HG03097 (cell line): Measurements from ENCODE around the gene PKMYT1.

Experiments
- ATAC-seq: cut with Tn5 transposase; IDR thresholded peaks from one replicate; pipeline ENCODE4 v1.9.1; 2021; ENCODE audit not compliant: unreplicated experiment, low FRiP score

PKMYT1 gene

DNA sequence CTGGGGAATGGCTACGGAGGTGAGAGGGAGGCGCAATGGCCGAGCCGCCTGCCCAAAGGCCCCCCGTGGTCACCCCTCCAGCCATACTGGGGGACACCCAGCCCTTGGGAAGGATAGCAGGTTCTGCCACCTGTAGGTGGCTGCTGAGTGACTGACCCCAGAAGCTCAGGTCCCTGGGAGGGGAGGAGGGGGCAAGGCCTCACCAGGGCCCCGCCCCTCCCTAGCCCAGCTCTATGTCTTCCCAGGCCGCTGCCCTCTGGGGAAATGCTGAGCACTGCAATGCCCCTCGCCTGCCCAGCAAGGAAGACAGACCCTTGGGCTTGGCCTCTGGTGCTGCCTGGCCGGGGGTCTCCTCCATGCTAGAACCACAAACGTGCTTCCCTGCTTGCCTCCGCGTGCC is 21.1 kb upstream of the PKMYT1 start:
- no peak for ATAC-seq

GRCh38 chr16:3000540-3000939 is 20.3 kb upstream of the PKMYT1 start:
- no peak for ATAC-seq

- ATAC-seq: no peak
Measured at GRCh38 chr16:2999929-3000328, 19.7 kb upstream of the PKMYT1 start.

- no peak for ATAC-seq
Measured at GRCh38 chr16:2996298-2996697, 16.1 kb upstream of the PKMYT1 start.

DNA sequence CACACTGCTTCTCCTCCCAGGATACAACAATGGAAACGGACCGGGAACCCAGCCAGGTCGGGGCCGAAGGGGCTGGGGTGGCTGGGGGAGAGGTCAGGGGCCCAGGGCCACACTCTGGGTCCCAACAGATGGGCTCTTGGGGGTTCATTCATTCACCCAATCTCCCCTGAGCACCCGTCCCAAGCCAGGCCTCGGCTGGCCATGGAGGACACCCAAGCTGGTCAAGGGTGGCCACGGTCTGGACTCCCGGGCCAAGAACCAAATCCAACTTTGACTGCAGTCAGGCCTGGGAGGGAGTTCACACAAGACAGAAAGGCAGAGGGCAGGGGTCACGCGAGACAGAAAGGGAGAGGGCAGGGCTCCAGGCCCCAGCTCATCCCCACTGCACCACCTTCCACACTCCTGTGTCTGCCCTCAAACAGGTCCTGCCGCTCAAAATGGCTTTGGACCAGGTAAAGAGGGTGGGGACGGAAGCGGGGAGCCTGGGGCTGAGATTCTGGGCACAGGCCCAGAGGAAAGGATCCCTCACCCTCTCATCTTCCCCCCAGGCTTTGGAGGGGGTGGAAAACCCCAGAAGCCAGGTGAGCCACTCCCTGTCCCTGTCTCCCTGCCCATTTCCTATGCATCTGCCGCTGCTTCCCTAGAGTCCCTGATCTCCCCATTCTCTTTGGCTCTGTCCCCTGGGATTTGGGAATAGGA is 12.3 kb upstream of the PKMYT1 start:
- ATAC-seq: no peak

GRCh38 chr16:2991566-2992261 is 11.5 kb upstream of the PKMYT1 start:
- ATAC-seq: no peak

DNA sequence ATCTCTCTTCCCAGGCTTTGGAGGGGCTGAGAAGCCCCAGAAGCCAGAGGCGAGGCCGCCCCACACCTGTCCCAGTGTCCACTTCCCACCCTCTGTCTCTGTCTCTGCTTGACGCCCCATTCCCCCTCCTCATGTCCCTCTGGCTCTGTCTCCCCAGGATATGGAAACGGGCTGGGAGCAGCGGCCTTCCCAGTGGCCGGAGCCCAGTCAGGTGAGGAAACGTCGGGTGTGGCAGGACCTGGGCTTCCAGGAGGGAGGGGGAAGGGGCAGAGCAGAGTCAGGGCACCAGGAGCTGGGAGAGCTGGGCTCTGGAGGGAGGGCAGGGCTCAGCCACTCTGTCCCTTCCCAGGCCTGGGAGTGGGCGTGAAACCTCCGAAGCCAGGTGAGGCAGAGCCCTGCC is 10.6 kb upstream of the PKMYT1 start:
- no peak for ATAC-seq

- ATAC-seq: no peak
Measured at GRCh38 chr16:2988590-2989099, 8.4 kb upstream of the PKMYT1 start.

GRCh38 chr16:2987833-2988232 is 7.6 kb upstream of the PKMYT1 start:
- ATAC-seq: no peak

DNA sequence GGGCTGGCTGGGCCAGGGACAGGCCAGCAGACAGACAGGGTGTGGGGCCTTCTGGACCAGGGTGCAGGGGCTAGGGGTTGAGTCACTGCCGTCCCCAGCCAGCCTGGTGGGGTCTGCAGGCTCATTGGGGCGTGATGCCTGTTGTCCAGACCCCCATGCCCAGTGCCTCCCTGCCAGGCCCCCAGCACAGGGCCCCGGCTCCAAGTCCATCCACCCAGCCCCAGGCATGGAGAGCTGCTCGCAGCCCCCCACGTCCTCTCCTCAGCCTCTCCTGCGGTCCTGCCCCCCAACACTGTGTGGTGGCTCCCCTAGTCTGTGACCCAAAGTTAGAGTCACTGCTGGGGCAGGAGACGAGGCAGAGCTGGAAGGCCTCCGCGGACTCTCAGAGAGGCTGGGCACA is 7.0 kb upstream of the PKMYT1 start:
- no peak for ATAC-seq

DNA sequence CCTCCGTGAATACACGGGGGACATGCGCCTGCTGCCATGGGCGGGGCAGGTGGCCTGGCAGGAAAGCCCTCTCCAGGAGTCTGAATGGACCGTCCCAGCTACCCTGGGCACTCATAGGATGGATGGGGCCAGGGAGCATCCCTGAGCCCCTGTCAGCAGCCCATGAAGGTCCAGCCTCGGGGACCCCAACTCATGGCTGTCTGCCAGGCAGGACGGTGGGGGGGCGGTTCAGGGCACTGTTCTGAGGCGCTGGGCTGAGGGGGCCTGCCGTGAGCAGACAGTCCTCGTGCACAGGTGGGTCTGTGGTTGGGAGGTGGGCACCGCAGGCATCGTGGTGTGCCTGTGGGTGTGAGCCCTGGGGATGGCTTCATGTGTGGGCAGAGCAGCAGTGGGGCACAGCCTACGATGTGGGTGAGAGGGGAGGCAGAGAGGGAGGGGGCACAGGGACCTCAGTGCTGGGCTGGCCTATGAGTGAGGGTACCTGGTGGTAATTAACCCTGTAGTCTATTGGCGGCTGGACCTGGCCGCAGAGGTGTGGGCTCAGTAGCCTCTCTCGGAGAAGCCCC is 6.5 kb upstream of the PKMYT1 start:
- no peak for ATAC-seq

GRCh38 chr16:2985893-2986355 is 5.7 kb upstream of the PKMYT1 start:
- no peak for ATAC-seq

DNA sequence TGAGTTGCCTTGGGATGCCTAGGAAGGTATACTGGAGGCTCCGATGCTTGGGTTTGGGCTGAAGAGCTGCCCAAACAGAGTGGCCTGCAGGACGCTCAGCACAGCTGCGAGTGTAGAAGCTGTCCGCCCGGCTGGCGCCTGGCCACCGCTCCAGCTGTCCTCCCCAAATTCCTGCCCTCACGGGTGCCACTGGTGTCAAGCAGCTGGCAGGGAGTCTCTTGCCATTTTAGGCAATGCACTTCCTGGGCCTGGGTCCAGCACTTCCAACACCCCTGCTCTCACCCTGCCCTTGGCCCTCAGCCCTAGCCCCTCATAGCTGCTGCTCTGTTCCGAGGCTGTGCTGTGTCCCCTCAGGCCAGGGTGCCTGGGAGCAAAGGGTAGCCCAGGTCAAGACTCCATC is 5.2 kb upstream of the PKMYT1 start:
- ATAC-seq: no peak

DNA sequence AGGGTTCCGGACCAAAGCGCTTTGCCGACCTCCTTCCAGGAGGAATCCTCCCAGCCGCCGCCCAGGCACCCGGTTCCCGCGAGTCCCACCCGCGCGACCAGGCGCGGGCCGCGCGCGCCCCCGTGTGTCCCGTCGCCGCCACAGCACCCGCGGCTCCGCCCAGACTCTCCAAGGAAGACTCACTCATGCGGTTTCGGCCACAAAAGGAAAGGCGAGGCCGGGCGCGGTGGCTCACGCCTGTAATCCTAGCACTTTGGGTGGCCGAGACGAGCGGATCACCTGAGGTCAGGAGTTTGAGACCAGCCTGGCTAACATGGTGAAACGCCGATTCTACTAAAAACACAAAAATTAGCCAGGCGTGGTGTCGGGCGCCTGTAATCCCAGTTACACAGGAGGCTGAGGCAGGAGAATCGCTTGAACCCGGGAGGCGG is 3.5 kb upstream of the PKMYT1 start:
- ATAC-seq: no peak

DNA sequence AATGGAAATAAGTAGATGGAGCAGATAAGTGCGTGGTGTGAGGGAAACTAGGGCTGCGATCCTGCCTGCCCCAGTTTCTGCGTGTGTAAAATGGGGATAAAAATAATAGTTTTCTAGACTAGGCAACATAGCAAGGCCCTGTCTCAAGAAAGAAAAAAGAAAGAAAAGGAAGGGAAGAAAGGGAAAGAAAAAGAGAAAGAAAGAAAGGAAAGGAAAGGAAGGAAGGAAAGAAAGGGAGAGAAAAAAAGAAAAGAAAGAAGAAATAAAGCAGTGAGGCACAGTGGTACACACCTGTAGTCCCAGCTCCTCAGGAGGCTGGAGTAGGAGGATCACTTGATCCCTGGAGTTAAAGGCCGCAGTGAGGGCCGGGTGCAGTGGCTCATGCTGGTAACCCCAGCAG is 2.2 kb upstream of the PKMYT1 start:
- ATAC-seq: no peak

DNA sequence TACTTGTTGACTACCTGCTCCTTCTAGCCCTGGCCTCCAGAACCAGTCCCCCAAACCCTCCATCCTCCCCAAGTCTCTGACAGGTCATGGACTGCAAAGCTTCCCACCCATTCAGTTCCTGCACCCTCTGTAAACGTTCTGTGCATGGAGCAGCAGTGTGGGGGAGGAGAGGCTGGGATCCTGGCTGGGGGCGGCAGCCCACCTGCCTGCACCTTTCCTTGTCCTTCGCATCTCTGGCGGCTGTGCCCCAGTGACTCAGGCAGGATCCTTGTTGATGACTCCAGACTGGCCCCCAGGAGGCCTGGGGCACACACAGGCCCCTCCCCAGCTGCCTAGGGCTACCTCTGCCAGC is 1.6 kb upstream of the PKMYT1 start:
- no peak for ATAC-seq

DNA sequence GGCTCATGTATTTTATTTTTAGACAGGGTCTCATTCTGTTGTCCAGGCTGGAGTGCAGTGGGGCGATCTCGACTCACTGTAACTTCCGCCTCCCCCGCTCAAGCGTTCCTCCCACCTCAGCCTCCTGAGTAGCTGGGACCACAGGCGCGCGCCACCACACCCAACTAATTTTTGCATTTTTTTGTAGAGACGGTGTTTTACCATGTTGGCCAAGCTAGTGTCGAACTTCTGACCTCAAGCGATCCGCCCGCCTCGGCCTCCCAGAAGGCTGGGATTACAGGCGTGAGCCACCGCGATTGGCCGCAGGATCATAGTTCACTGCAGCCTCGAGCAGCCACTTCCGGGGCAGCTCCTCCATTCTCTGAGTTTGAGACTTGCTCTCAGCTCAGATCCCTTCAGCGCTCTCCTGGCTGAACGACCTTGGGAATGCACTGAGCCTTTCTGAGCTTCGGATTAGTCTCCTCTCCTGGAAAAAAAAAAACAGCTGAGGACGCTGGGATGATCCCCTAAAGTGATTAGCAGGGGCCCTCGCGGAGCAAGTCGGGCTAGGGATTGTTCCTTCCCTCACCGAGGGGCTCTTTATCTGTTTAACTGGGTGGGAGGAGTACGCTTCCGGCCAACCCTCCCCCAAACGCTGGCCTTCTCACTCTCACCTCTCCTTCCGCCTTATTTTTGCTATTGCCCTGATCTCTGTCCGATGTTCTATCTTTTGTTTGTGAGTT is 1.1 kb upstream of the PKMYT1 start:
- ATAC-seq: no peak

- ATAC-seq: peak; percentile 4
Measured at GRCh38 chr16:2979669-2980226, 498 bp downstream of the PKMYT1 start.

- no peak for ATAC-seq
Measured at GRCh38 chr16:2977440-2977839, 2.8 kb downstream of the PKMYT1 start.

GRCh38 chr16:2976673-2977072 is 3.6 kb downstream of the PKMYT1 start:
- ATAC-seq: no peak

GRCh38 chr16:2976201-2976600 is 4.0 kb downstream of the PKMYT1 start:
- ATAC-seq: no peak
